HEK293T (cell line): ENCODE data around the gene RBMS1.

Source experiments
- CTCF ChIA-PET: fragments of 350-600 bp; formaldehyde crosslinking; extraction: SDS; loops from one replicate; lab custom pipeline; 2021; ENCODE audit warnings: antibody characterized with exemption, inconsistent platforms; lab: Yijun Ruan, JAX
- POLR2A ChIA-PET: fragments of 350-600 bp; formaldehyde crosslinking; extraction: SDS; loops from one replicate; lab custom pipeline; 2020; ENCODE audit warnings: antibody characterized with exemption, inconsistent platforms; lab: Yijun Ruan, JAX
- DNase-seq: peaks from one replicate; pipeline ENCODE4 v3.0.0; 2012; ENCODE audit warnings: mixed read lengths; ENCODE audit errors: extremely low spot score
- ARNT ChIP-seq: fragments of 450-650 bp; IDR thresholded peaks from 2 replicates; pipeline ENCODE4 v1.6.1; 2017; ENCODE audit warnings: mild to moderate bottlenecking
- BHLHE40 ChIP-seq: fragments of 450-650 bp; IDR thresholded peaks from 2 replicates; pipeline ENCODE4 v1.6.1; 2016; ENCODE audit warnings: mild to moderate bottlenecking, moderate library complexity, borderline replicate concordance
- CTBP1 ChIP-seq: fragments of 450-650 bp; IDR thresholded peaks from 2 replicates; pipeline ENCODE4 v1.6.1; 2016; ENCODE audit warnings: borderline replicate concordance
- ELF4 ChIP-seq: fragments of 450-650 bp; IDR thresholded peaks from 2 replicates; pipeline ENCODE4 v1.6.1; 2017; ENCODE audit warnings: antibody characterized with exemption
- FOXA1 ChIP-seq: fragments of 450-650 bp; IDR thresholded peaks from 2 replicates; pipeline ENCODE4 v1.6.1; 2016; ENCODE audit warnings: mild to moderate bottlenecking
- FOXK2 ChIP-seq: fragments of 450-650 bp; IDR thresholded peaks from 2 replicates; pipeline ENCODE4 v1.6.1; 2016; ENCODE audit warnings: mild to moderate bottlenecking
- FOXM1 ChIP-seq: fragments of 450-650 bp; IDR thresholded peaks from 2 replicates; pipeline ENCODE4 v1.6.1; 2017; ENCODE audit warnings: mild to moderate bottlenecking, borderline replicate concordance
- HDGF ChIP-seq: fragments of 450-650 bp; IDR thresholded peaks from 2 replicates; pipeline ENCODE4 v1.6.1; 2017; ENCODE audit warnings: antibody characterized with exemption, borderline replicate concordance
- L3MBTL2 ChIP-seq: fragments of 450-650 bp; conservative IDR thresholded peaks from 2 replicates; pipeline ENCODE4 v1.6.1; 2016; ENCODE audit warnings: mild to moderate bottlenecking
- LEF1 ChIP-seq: fragments of 450-650 bp; IDR thresholded peaks from 2 replicates; pipeline ENCODE4 v1.6.1; 2017; ENCODE audit warnings: mild to moderate bottlenecking, borderline replicate concordance
- NFRKB ChIP-seq: fragments of 450-650 bp; IDR thresholded peaks from 2 replicates; pipeline ENCODE4 v1.6.1; 2016; ENCODE audit warnings: mild to moderate bottlenecking, moderate library complexity
- PKNOX1 ChIP-seq: fragments of 450-650 bp; IDR thresholded peaks from 2 replicates; pipeline ENCODE4 v1.6.1; 2016
- SP1 ChIP-seq: fragments of 450-650 bp; IDR thresholded peaks from 2 replicates; pipeline ENCODE4 v1.6.1; 2017
- SUZ12 ChIP-seq: fragments of 450-650 bp; IDR thresholded peaks from 2 replicates; pipeline ENCODE4 v1.6.1; 2016; ENCODE audit warnings: mild to moderate bottlenecking
- TARDBP ChIP-seq: fragments of 450-650 bp; IDR thresholded peaks from 2 replicates; pipeline ENCODE4 v1.6.1; 2016
- ZNF384 ChIP-seq: fragments of 450-650 bp; IDR thresholded peaks from 2 replicates; pipeline ENCODE4 v1.6.1; 2016

Gene RBMS1

GRCh38 chr2:160282063-160282580 is 211.5 kb downstream of the RBMS1 start:
- TF ChIP-seq LEF1 (no peak), CTBP1 (no peak), FOXK2 (no peak), SP1 (no peak), PKNOX1 (no peak), BHLHE40 (no peak), HDGF (no peak)
- DNase-seq, result no peak
- ChIA-PET CTCF (no interaction called here), POLR2A (no interaction called here)

GRCh38 chr2:160281213-160281612 is 212.4 kb downstream of the RBMS1 start:
- ChIA-PET POLR2A (no interaction called here), CTCF (no interaction called here)
- TF ChIP-seq FOXM1 (no peak), LEF1 (no peak), SUZ12 (no peak), NFRKB (no peak), PKNOX1 (no peak), L3MBTL2 (no peak), FOXA1 (no peak), HDGF (no peak), BHLHE40 (no peak), TARDBP (no peak), ZNF384 (no peak), ARNT (no peak), ELF4 (no peak), SP1 (no peak), FOXK2 (no peak), CTBP1 (no peak)
- DNase-seq, result no peak

- no peak for TF ChIP-seq TARDBP
- no peak for TF ChIP-seq FOXK2
- no peak for TF ChIP-seq ELF4
- no peak for TF ChIP-seq FOXM1
- no peak for TF ChIP-seq ZNF384
- TF ChIP-seq FOXA1, result no peak
- no peak for TF ChIP-seq NFRKB
- TF ChIP-seq BHLHE40, result no peak
- no peak for TF ChIP-seq PKNOX1
- no peak for TF ChIP-seq SUZ12
- no peak for TF ChIP-seq CTBP1
- no peak for TF ChIP-seq SP1
- no peak for DNase-seq
- ChIA-PET POLR2A (no interaction called here), CTCF (interaction anchor here (0.6 kb wide), 1 partner anchor 779 kb away, joined by 3 read pairs; no protein-coding TSS in a partner anchor)
Measured at GRCh38 chr2:160279813-160280465, 213.7 kb downstream of the RBMS1 start.

GRCh38 chr2:160278879-160279177 is 214.8 kb downstream of the RBMS1 start:
- no peak for TF ChIP-seq LEF1
- TF ChIP-seq TARDBP, result no peak
- TF ChIP-seq BHLHE40, result no peak
- TF ChIP-seq PKNOX1, result no peak
- TF ChIP-seq FOXM1, result no peak
- no peak for TF ChIP-seq NFRKB
- no peak for TF ChIP-seq ZNF384
- TF ChIP-seq FOXA1, result no peak
- no peak for TF ChIP-seq SUZ12
- TF ChIP-seq L3MBTL2, result no peak
- no peak for TF ChIP-seq SP1
- no peak for TF ChIP-seq CTBP1
- TF ChIP-seq HDGF, result no peak
- TF ChIP-seq ARNT, result no peak
- TF ChIP-seq FOXK2, result no peak
- TF ChIP-seq ELF4, result no peak
- POLR2A ChIA-PET, result no interaction called here
- CTCF ChIA-PET, result interaction anchor here (1.0 to 1.6 kb wide), 2 partner anchors 9 to 27 kb away, joined by 3 to 4 read pairs; no protein-coding TSS in a partner anchor

GRCh38 chr2:160278101-160278878 is 215.3 kb downstream of the RBMS1 start:
- DNase-seq, result no peak
- TF ChIP-seq BHLHE40 (no peak), ELF4 (no peak), ZNF384 (no peak), SUZ12 (no peak), FOXK2 (no peak), ARNT (no peak), CTBP1 (no peak), FOXA1 (no peak), TARDBP (no peak), FOXM1 (no peak), PKNOX1 (no peak), NFRKB (no peak), HDGF (no peak), L3MBTL2 (no peak), SP1 (no peak)
- POLR2A ChIA-PET, result no interaction called here
- CTCF ChIA-PET, result interaction anchor here (1.0 to 1.6 kb wide), 2 partner anchors 9 to 27 kb away, joined by 3 to 4 read pairs; no protein-coding TSS in a partner anchor

More at GRCh38 chr2:160278879-160279177, 214.8 kb downstream of the RBMS1 start:
- no peak for DNase-seq
